GM21786 (cell line): ENCODE data around the gene CLDN10.
"Not testable (repeated sequence)": the region's sequence is repeated elsewhere in the genome, so short reads cannot be mapped to it uniquely, and the experiment has no call there.

Source experiments
- ATAC-seq: cut with Tn5 transposase; IDR thresholded peaks from one replicate; pipeline ENCODE4 v1.9.1; 2021; ENCODE audit not compliant: unreplicated experiment

The CLDN10 gene, protein sequence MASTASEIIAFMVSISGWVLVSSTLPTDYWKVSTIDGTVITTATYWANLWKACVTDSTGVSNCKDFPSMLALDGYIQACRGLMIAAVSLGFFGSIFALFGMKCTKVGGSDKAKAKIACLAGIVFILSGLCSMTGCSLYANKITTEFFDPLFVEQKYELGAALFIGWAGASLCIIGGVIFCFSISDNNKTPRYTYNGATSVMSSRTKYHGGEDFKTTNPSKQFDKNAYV

DNA sequence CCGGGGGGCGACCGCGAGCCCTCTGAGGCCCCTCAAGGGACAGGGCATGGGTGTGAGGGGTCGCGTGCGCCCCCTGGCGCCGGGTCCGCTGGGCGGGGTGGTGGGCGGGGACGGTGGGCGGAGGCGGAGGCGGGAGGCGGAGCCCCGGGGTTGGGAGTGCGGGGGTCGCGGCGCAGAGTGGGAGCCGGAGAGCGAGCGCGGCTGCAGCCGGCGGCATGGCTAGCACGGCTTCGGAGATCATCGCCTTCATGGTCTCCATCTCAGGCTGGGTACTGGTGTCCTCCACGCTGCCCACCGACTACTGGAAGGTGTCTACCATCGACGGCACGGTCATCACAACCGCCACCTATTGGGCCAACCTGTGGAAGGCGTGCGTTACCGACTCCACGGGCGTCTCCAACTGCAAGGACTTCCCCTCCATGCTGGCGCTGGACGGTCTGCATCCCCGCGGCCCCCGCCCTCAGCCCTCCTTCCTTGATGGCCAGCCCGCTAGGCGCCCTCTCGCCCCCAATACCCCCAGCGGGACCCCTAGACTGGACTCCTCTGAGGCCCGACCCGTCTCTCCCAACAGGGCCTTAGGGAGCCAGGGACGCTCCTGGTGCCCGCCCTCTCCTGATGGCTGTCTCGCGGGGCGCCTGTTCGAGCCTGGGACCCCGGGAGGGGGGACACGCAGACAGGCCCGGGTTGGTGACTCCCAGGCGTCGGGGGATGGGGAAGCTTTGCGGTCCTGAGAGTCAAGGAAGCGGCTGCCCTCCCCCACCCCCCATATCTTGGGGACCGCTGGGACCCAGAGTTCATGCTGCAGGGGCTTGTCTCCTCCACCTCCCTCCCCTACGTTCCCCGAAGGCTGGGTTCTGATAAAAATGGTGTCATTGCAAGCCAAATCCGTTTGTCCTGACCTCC, at the start of gene CLDN10:
Gene CLDN10 (plus strand): TSS at position 182 of the 903 bp plus-strand sequence. CDS start 34 bp downstream, at position 216.
- ATAC-seq: no peak

DNA sequence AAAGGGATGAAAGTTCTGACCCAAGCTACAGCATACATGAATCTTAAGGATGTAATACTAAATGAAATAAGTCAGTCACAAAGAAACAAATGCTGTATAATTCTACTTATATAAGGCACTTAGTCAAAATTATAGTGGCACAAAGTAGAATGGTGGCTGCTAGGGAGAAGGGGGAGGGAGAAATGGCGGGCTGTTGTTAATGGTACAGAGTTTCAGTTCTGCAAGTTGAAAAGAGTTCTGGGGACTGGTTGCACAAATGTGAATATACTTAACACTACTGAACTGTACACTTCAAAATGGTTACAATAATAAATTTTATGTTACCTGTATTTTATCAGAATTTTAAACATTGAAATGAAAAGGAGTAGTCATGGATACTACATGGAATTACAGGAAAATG, 48.9 kb upstream of the CLDN10 start:
- ATAC-seq: no peak

GRCh38 chr13:95505265-95505664, 47.3 kb upstream of the CLDN10 start:
- no peak for ATAC-seq

DNA sequence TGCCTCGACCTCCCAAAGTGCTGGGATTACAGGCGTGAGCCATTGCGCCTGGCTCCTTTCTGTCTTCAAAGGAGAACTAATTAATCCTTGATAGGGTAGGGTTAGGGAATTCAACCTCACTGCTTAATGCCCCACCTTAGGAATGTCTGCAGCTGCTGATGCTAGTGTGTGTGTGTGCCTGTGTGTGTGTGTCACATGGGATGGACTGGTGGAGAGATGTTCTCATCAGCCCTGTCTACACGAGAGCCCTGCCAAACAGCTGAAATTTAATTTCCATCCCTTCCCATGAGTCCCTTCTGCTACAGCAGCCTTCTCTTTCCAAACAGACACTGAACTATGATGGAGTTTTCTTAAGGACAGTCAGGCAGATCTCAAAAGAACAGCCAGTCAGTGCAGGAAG, 46.5 kb upstream of the CLDN10 start:
- ATAC-seq: no peak

GRCh38 chr13:95507991-95508390, 44.5 kb upstream of the CLDN10 start:
- ATAC-seq: no peak

DNA sequence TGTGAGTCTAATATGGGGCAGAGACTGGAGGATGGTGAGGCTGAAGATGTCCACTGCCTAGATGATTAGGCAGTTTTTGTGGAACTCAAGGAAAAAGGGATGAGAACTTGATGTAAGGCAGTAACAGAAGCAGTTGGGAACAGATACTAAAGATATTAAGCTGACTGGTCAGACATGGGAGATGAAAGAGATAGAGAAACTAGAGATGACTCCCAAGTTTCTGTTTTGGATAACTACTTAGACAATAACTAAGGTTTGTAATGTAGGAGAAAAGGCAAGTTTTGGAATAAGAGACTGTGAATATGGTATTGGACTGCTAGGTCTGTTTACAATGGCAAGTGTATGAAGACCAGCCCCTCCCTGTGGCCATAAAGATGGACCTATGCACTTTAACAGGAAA, 43.5 kb upstream of the CLDN10 start:
- ATAC-seq: no peak

GRCh38 chr13:95509521-95510310, 42.8 kb upstream of the CLDN10 start:
- ATAC-seq: no peak

DNA sequence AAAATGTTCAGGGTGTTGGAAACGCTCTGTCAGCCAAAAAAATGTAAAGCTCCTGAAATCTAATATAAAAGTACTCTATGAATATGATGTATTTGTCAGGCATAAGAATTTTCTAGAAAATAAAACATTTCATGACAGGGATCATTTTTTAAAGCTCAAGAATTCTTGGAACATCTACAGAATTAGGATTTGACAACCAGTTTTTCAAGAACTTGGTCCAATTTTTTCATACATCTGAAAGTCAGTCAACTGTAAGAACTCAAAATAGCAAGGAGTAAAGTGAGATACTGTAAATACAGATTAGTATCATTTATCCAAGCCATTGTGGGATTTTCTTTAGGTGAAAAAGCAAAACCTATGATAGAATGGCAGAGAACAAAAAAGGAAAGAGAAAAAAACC, 41.6 kb upstream of the CLDN10 start:
- no peak for ATAC-seq

- no peak for ATAC-seq
Observed at GRCh38 chr13:95512424-95512823, 40.1 kb upstream of the CLDN10 start.

DNA sequence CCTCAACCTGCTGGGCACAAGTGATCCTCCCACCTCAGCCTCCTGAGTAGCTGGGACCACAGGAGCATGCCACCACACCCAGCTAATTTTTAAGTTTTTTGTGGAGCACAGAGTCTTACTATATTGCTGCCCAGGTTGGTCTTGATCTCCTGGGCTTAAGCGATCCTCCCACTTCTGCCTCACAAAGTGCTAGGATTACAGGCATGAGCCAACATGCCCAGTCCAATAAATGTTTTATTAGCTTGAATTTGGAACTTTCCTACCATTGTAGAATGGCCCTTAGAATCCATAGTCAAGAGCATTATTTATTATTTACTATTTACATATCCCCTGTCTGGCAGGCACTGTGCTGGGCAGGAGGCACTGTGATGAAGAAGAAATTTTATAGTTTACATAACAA, 39.6 kb upstream of the CLDN10 start:
- no peak for ATAC-seq

DNA sequence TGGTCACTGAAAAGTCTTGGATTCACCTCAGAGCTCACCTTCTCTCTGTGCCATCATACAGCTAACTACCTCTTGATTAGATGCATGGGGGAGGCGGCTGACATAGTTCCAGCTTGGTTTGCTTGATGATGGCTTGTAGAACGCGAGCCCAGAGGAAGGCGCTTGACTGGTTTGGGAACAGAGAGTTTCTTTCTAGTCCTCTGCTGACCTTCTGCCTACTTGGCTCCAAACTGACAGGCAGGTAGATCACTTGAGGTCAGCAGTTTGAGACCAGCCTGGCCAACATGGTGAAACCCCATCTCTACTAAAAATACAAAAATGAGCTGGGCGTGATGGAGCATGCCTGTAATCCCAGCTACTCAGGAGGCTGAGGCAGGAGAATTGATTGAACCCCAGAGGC, 36.9 kb upstream of the CLDN10 start:
- not testable (repeated sequence) for ATAC-seq

DNA sequence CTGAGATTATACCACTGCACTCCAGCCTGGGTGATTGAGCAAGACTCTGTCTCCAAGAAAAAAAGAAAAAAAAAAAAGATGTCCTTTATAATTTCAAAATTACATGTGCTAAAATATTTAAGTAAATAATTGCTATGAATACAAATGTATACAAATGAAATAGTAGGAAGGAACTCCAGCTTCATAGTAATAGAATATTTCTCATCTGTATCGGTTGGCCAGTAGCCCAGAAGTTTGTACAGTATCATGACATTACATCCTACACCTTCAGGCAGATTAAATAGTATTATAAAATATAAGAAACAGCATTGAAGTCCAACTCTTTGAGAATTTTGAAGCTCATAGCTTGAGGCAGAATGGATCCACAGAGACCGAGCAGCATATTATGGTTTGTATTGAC, 36.5 kb upstream of the CLDN10 start:
- ATAC-seq: no peak

DNA sequence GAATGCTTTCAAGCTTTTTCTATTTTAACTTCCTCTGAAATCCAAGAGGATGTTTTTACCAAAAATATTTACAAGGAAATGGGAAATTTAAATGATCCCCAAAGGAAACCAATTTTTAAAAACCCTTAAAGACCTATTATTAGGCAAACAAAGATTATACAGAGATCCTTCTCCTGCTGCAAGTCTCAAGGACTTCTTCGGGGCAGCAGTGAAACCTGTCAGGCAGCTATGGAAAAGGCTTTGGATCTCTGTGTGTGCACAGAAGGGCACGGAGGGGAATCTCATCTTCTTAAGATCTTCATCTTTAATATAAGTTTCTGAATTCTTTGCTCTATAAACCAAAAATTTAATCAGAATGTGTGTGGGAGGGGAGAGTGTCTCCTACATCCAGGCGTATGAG, 36.0 kb upstream of the CLDN10 start:
- no peak for ATAC-seq

DNA sequence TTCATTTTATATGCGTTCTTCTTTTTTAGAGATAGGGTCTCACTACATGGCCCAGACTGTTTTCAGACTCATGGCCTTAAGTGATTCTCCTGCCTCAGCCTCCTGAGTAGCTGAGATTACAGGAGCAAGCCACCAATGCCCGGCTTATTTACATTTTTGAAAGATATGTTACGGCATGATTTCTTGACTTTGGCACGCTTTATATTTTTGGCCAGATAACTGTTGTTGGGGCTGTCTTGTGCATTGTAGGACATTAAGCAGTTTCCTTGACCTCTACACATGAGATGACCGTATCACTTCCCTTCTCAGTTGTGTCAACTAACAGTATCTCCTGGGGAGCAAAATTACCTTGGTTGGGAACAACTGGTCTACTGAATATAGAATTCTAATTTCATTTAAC, 28.9 kb upstream of the CLDN10 start:
- ATAC-seq: no peak

DNA sequence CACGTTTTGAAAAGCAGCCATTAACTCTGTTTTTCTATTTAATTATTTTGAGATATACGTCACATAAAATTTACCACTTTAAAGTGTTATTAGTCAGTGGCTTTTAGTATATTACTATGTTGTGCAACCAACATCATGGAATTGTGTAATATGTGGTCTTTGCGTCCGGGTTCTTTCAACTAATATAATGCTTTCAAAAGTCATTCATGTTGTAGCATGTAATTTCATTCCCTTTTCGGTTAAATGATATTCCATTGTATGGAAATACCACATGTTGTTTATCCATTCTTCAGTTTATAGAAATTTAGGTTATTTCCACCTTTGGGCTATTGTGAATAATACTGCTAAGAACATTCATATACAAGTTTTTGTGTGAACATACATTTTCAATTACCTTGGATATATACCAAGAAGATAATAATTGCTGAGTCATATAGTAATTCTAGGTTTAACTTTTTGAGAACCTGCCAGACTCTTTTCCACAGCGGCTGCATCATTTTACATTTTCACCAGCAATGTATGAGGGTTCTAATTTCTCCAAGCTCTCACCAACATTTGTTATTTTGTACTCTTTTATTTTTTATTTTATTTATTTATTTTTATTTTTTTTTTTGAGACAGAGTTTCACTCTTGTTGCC, 28.1 kb upstream of the CLDN10 start:
- ATAC-seq: no peak

GRCh38 chr13:95527955-95528354, 24.6 kb upstream of the CLDN10 start:
- ATAC-seq: no peak

GRCh38 chr13:95530178-95530577, 22.3 kb upstream of the CLDN10 start:
- no peak for ATAC-seq

DNA sequence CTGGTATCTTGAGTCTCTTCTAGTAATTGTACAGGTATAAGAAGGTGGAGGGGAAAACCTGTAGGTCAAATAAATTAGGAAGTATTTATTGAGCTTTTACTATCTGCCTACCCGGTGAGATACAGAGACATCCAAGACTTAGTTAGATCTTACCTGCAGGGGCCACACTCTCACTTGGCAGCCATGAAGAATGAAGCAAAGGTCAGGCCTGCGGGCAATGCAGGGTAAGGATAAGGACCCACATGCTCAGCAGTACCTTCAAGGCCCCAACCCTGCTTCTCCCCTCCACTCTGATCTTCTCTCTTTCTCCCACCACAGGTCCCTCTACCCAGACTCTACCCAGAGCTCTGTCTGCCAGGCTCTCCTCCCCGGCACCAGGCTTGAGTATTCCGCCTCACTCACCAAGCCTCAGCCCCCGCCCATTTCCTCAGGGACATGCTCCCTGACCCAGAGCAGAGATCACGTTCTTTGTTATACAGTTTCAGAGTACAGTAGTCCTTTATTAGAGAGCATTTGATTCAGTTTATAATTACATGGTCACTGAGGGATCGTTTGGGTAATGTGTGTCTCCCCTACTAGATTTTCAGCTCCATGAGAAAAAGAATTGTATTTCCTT, 18.9 kb upstream of the CLDN10 start:
- ATAC-seq: no peak

- no peak for ATAC-seq
Observed at GRCh38 chr13:95535243-95535642, 17.3 kb upstream of the CLDN10 start.

DNA sequence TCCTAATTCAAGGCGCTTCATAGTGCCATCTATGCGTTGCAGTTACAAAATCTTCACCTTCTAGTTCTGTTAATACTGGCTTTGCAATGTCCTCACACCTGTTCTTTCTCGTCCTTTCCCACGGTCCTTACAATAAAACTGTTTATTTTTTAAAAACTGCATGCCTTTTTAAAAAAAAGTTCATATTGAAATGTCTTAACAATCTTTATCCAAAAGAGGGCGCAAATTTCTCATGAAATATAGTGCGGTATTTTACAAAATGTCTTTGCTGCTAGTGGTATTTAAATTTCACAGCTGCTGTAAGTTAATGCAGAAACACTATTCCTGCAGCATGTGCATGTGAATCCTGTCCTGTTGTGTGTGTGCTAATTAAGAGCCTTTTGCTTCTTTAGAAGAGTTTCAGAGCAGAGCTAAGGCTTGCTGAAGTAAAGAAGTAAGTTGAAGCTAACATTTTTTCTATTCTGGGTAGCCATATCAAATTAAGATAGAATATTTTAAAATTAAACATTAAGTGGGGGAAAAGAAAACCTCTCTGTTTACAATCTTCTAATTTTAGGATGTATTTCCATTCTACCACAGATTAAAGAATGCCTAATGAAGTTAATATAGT, 15.8 kb upstream of the CLDN10 start:
- no peak for ATAC-seq
